ENCODE measurements around the gene ARF4. TPM values are rescaled to one million over a fixed set of nuclear protein-coding genes. Genes with fewer than 3 reads are reported as not detected.

Gene ARF4
- total RNA-seq, 1 experiment from 2014 or later, result 112 TPM

DNA sequence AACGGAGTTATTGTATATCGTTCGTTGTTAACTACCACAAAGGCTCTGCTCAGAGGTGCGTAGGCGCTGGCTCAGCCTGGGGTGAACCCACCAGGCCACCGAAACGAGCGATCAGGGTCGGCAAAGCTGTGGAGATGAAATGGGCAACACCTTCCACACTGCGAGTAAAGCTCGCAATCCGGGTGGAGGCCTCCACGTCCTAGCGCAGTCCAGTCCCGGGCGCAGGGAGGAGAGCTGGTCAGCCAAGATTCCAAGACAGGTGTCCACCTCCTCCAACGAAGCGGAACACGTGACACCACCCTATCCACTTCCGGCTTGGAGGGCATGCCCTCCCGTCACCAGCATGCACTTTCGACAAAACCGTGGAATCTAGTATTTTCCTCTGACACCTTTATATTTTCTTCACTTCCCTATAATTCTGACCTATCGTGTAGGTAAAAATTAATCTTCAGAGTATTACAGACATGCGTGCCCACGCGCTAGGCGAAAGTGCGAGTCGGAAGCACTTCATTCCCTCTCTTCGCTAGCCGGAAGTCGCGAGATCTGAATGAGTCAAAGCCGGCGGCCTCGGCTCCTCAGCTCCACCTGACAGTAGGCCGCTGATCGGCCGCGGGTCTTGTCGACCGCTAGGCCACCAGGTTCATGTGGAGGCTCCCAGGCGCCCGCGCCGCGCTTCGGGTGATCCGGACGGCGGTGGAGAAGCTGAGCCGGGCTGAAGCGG is 41.2 kb downstream of the ARF4 start, which contains the start of gene PDE12:
TSS of gene PDE12 (plus strand) at position 537 of the 721 bp plus-strand sequence. CDS start at position 643, 106 bp downstream.
- Histone ChIP-seq H3K79me2 (ENCODE audit: insufficient read depth, low read length) (peaks cover 47% of the 10 kb centered on the region), H3K4me3 (replicated peaks in 1 of 2; ENCODE audit: low read depth in 1 of 2, low read length in 2 of 2) (peak within 1 kb of the TSS; percentile 73 to 91), H3K9me2 (ENCODE audit: insufficient read depth) (no peaks in the 10 kb centered on the region), H3K36me3 (ENCODE audit: control insufficient read depth in 1 of 2, insufficient read depth in 2 of 2, low read length in 2 of 2) (peaks cover 12 to 17% of the 10 kb centered on the region in 2 experiments), H3K27ac (ENCODE audit: low read depth, low read length) (peak within 1 kb of the TSS; percentile 59), H3K4me1 (ENCODE audit: control insufficient read depth in 1 of 2, insufficient read depth in 2 of 2, low read length in 2 of 2) (peaks cover 6 to 26% of the 10 kb centered on the region in 2 experiments; a peak in 3 of 4 replicates), H3K9me3 (ENCODE audit: control insufficient read depth in 1 of 2, insufficient read depth in 1 of 2, low read depth in 1 of 2, low read length in 2 of 2) (no peaks in the 10 kb centered on the region), H3K9ac (ENCODE audit: low read length) (peak within 1 kb of the TSS; percentile 92), H2AFZ (ENCODE audit: low read depth, low read length, poor library complexity, severe bottlenecking) (peak within 1 kb of the TSS; percentile 47), H4K20me1 (ENCODE audit: insufficient read depth) (no peaks in the 10 kb centered on the region; the same call in 1 of the 2 replicates), H3K4me2 (ENCODE audit: low read length) (peak within 1 kb of the TSS; percentile 96), H3K27me3 (ENCODE audit: insufficient read depth, low read length) (no peaks in the 10 kb centered on the region)
- ChIA-PET CTCF (interaction anchor here (1.0 to 1.3 kb wide), 3 partner anchors 158 to 377 kb away, joined by 3 to 4 read pairs (median 3); no protein-coding TSS in a partner anchor), RAD21 (ENCODE audit: low non-redundant PET in 1 of 2, low total read pairs in 2 of 2, uncharacterized antibody in 2 of 2, unreplicated experiment in 2 of 2) (interaction anchor here in 1 of 2 experiments (1.1 kb wide), 1 partner anchor 158 kb away, joined by 3 read pairs; no protein-coding TSS in a partner anchor), POLR2A (interaction anchor here (0.8 to 1.4 kb wide), 2 partner anchors 10 to 11 kb away, joined by 3 to 5 read pairs; no protein-coding TSS in a partner anchor)
- BruUV-seq (replicated peaks), result no TSS peak
- intact Hi-C loops (cut with micrococcal nuclease), result no loop called here
- peak; percentile 88 for ATAC-seq
- peak; percentile 90 for DNase-seq (ENCODE audit: low read depth, low spot score)
- peak; percentile 81 for TF ChIP-seq SP1 (IDR thresholded peaks at IDR 0.05; ENCODE audit: low read depth)
- 0 out of 2 replicates have a peak, but pooled peaks have one; percentile 8 for TF ChIP-seq RAD21 (IDR thresholded peaks at IDR 0.05; ENCODE audit: low read depth)
- TF ChIP-seq, protein P1, sequence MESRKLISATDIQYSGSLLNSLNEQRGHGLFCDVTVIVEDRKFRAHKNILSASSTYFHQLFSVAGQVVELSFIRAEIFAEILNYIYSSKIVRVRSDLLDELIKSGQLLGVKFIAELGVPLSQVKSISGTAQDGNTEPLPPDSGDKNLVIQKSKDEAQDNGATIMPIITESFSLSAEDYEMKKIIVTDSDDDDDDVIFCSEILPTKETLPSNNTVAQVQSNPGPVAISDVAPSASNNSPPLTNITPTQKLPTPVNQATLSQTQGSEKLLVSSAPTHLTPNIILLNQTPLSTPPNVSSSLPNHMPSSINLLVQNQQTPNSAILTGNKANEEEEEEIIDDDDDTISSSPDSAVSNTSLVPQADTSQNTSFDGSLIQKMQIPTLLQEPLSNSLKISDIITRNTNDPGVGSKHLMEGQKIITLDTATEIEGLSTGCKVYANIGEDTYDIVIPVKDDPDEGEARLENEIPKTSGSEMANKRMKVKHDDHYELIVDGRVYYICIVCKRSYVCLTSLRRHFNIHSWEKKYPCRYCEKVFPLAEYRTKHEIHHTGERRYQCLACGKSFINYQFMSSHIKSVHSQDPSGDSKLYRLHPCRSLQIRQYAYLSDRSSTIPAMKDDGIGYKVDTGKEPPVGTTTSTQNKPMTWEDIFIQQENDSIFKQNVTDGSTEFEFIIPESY (IDR thresholded peaks at IDR 0.05; ENCODE audit: extremely low read depth, insufficient replicate concordance, low read length), result peak; percentile 85
- TF ChIP-seq ELF1 (IDR thresholded peaks at IDR 0.05; ENCODE audit: borderline replicate concordance, low read depth), result peak; percentile 97
- peak; percentile 100 for TF ChIP-seq CBX3 (IDR thresholded peaks at IDR 0.05; ENCODE audit: low read depth)
- TF ChIP-seq EZH2phosphoT487 (IDR thresholded peaks at IDR 0.05; ENCODE audit: borderline replicate concordance), result no peak
- TF ChIP-seq SRF (IDR thresholded peaks at IDR 0.05; ENCODE audit: low read depth), result no peak
- TF ChIP-seq SIN3A (IDR thresholded peaks at IDR 0.05; ENCODE audit: low read depth), result peak; percentile 91
- TF ChIP-seq TCF7L2 (IDR thresholded peaks at IDR 0.05; ENCODE audit: borderline replicate concordance, extremely low read depth, insufficient read depth, insufficient read length), result peak; percentile 58
- peak; percentile 98; the same call in 1 of the 2 replicates for TF ChIP-seq ZFX (IDR thresholded peaks at IDR 0.05)
- peak; percentile 77 for TF ChIP-seq POLR2A (IDR thresholded peaks at IDR 0.05; ENCODE audit: borderline replicate concordance, extremely low read depth, insufficient read depth, insufficient read length)
- peak; percentile 88 for TF ChIP-seq POLR2AphosphoS5 (IDR thresholded peaks at IDR 0.05; ENCODE audit: low read depth, low read length)
- TF ChIP-seq REST (IDR thresholded peaks at IDR 0.05; ENCODE audit: low read depth), result no peak
- TF ChIP-seq MAX (IDR thresholded peaks at IDR 0.05), result peak; percentile 99
- TF ChIP-seq YY1 (IDR thresholded peaks at IDR 0.05; ENCODE audit: extremely low read depth, insufficient replicate concordance, low read depth, low read length), result no peak
- peak; percentile 49 for TF ChIP-seq FOSL1 (IDR thresholded peaks at IDR 0.05; ENCODE audit: low read depth)
- TF ChIP-seq CTCF (IDR thresholded peaks at IDR 0.05 in 2 of 3, conservative IDR thresholded peaks at IDR 0.05 in 1 of 3; ENCODE audit: borderline replicate concordance in 1 of 3, insufficient read depth in 1 of 3, low read depth in 2 of 3, low read length in 2 of 3), result no peak
- TF ChIP-seq EZH2 (IDR thresholded peaks at IDR 0.05), result no peak
- no peak for TF ChIP-seq CEBPB (IDR thresholded peaks at IDR 0.05; ENCODE audit: low read depth)
